Suprapubic skin (tissue), 3 donors: ENCODE measurements around the gene KRT81.

Experiments used
- POLR2A ChIP-seq, 2 donors: fragments of 450-650 bp; IDR thresholded peaks; one replicate each; pipeline ENCODE4 v1.6.1; 2017; ENCODE audit warnings: antibody characterized with exemption in 2 of 2, mild to moderate bottlenecking in 2 of 2, moderate library complexity in 2 of 2
- TF ChIP-seq, protein P1 (sequence below), 2 donors: fragments of 200-600 bp in 1 of 2; fragments of 450-650 bp in 1 of 2; sonication (generic) in 1 of 2; IDR thresholded peaks; one replicate each; pipeline ENCODE4 v1.5.1; 2016 to 2019; ENCODE audit warnings: antibody characterized with exemption in 2 of 2, mild to moderate bottlenecking in 1 of 2, moderate library complexity in 1 of 2

DNA sequence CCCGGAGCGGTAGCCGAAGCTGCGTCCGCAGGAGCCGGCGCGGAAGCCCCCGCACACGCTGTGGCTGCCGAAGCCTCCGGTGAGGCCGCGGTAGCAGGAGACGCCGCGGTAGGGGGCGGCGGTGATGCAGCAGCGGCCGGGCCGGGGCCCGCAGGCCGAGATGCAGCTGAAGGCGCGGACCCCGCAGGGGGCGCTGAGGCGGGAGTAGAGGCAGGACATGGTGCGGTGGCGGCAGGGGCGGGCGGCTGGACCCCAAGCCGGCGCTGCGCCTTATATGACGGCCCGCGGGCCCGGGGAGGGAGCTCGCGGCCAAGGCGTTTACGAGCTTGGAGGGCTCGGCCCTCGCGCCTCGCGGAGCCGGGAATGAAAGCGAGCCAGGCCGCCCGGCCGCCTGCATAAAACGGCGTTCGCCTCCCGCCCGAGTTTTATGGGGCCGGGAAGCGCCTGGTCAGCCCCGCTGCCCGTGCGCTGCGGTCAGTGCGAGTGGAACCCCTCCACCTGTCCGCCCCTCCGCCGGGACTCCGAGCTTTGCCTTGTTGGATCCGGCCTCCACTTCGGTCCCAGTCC, 32.9 kb downstream of the KRT81 start:
- TF ChIP-seq, protein P1, sequence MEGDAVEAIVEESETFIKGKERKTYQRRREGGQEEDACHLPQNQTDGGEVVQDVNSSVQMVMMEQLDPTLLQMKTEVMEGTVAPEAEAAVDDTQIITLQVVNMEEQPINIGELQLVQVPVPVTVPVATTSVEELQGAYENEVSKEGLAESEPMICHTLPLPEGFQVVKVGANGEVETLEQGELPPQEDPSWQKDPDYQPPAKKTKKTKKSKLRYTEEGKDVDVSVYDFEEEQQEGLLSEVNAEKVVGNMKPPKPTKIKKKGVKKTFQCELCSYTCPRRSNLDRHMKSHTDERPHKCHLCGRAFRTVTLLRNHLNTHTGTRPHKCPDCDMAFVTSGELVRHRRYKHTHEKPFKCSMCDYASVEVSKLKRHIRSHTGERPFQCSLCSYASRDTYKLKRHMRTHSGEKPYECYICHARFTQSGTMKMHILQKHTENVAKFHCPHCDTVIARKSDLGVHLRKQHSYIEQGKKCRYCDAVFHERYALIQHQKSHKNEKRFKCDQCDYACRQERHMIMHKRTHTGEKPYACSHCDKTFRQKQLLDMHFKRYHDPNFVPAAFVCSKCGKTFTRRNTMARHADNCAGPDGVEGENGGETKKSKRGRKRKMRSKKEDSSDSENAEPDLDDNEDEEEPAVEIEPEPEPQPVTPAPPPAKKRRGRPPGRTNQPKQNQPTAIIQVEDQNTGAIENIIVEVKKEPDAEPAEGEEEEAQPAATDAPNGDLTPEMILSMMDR (IDR thresholded peaks at IDR 0.05) = no peak
- no peak for TF ChIP-seq POLR2A (IDR thresholded peaks at IDR 0.05)
